CD14-positive monocyte (primary cell): ENCODE results near the gene TBC1D5. TPM values are rescaled to one million over a fixed set of nuclear protein-coding genes. Genes with fewer than 3 reads are reported as not detected.

ENCODE experiments used
- DNase-seq, 3 donors: peaks; one replicate each; pipeline ENCODE4 v3.0.0-alpha.2; 2011 to 2022
- H2AFZ ChIP-seq: 2 replicates; pipeline ENCODE4 v1.6.0; 2012; ENCODE audit warnings: mild to moderate bottlenecking, low read depth, low read length, inconsistent platforms; ENCODE audit not compliant: insufficient read depth, poor library complexity, severe bottlenecking
- H3K27ac ChIP-seq, 2 donors: 1 replicate in 1 of 2; 2 replicates in 1 of 2; pipeline ENCODE4 v1.5.1; 2012 to 2013; ENCODE audit warnings: low read length in 2 of 2, control low read depth in 1 of 2, inconsistent platforms in 1 of 2, low read depth in 1 of 2, mild to moderate bottlenecking in 1 of 2
- H3K27me3 ChIP-seq, 2 donors: one replicate each; pipeline versions ENCODE4 v1.6.0 to v1.6.1; 2011 to 2013; ENCODE audit warnings: low read length in 2 of 2; ENCODE audit not compliant: control insufficient read depth in 2 of 2, insufficient read depth in 2 of 2
- H3K36me3 ChIP-seq, 2 donors: replicated peaks in 1 of 2; 1 replicate in 1 of 2; 2 replicates in 1 of 2; pipeline versions ENCODE4 v1.5.1 to v1.6.1; 2012 to 2013; ENCODE audit warnings: low read length in 2 of 2, control low read depth in 1 of 2, inconsistent platforms in 1 of 2, mild to moderate bottlenecking in 1 of 2; ENCODE audit not compliant: insufficient read depth in 2 of 2, control insufficient read depth in 1 of 2
- H3K4me1 ChIP-seq, 2 donors: 1 replicate in 1 of 2; 2 replicates in 1 of 2; pipeline versions ENCODE4 v1.5.1 to v1.6.1; 2012 to 2013; ENCODE audit warnings: low read length in 2 of 2, control low read depth in 1 of 2, inconsistent platforms in 1 of 2, mild to moderate bottlenecking in 1 of 2, moderate library complexity in 1 of 2; ENCODE audit not compliant: insufficient read depth in 2 of 2, control insufficient read depth in 1 of 2
- H3K4me2 ChIP-seq: replicated peaks from 2 replicates; pipeline ENCODE3; 2012; ENCODE audit warnings: low read length, moderate library complexity, mild to moderate bottlenecking; ENCODE audit not compliant: poor library complexity, severe bottlenecking; ENCODE audit errors: extremely low read depth
- H3K4me3 ChIP-seq, 3 experiments: fragments of 200-600 bp in 1 of 3; sonication (generic) in 1 of 3; replicated peaks in 1 of 3; 1 replicate in 2 of 3; 2 replicates in 1 of 3; pipeline ENCODE4 v1.5.1; 2011 to 2013; ENCODE audit warnings: low read length in 3 of 3, mild to moderate bottlenecking in 3 of 3, control low read depth in 2 of 3, low read depth in 2 of 3, inconsistent platforms in 1 of 3, moderate library complexity in 1 of 3
- H3K79me2 ChIP-seq: 2 replicates; pipeline ENCODE4 v1.6.0; 2012; ENCODE audit warnings: mild to moderate bottlenecking, control low read depth, inconsistent platforms, low read length, moderate library complexity; ENCODE audit not compliant: insufficient read depth
- H3K9ac ChIP-seq: 2 replicates; pipeline ENCODE4 v1.6.0; 2017; ENCODE audit warnings: low read length, mild to moderate bottlenecking; ENCODE audit not compliant: insufficient read depth, poor library complexity, severe bottlenecking
- H3K9me3 ChIP-seq, 2 donors: replicated peaks in 1 of 2; 1 replicate in 1 of 2; 2 replicates in 1 of 2; pipeline versions ENCODE4 v1.5.1 to v1.6.1; 2012 to 2013; ENCODE audit warnings: low read length in 2 of 2, control low read depth in 1 of 2; ENCODE audit not compliant: control insufficient read depth in 1 of 2, insufficient read depth in 1 of 2
- H4K20me1 ChIP-seq: 2 replicates; pipeline ENCODE4 v1.6.0; 2012; ENCODE audit warnings: mild to moderate bottlenecking, low read length, control low read depth, moderate library complexity; ENCODE audit not compliant: insufficient read depth
- H3K27ac Mint-ChIP-seq, 7 donors: one replicate each; pipeline ENCODE4 v1.8.0; 2020; ENCODE audit warnings: mild to moderate bottlenecking in 7 of 7, mixed read lengths in 7 of 7, moderate library complexity in 6 of 7, inconsistent platforms in 2 of 7
- H3K27me3 Mint-ChIP-seq, 3 donors: one replicate each; pipeline ENCODE4 v1.8.0; 2021 to 2022; ENCODE audit warnings: low read depth in 3 of 3, mild to moderate bottlenecking in 3 of 3, mixed read lengths in 3 of 3, moderate library complexity in 3 of 3, inconsistent platforms in 1 of 3
- H3K36me3 Mint-ChIP-seq, 2 donors: one replicate each; pipeline ENCODE4 v1.8.0; 2020; ENCODE audit warnings: mixed read lengths in 2 of 2, inconsistent platforms in 1 of 2, mild to moderate bottlenecking in 1 of 2
- H3K4me1 Mint-ChIP-seq: one replicate; pipeline ENCODE4 v1.8.0; 2020; ENCODE audit warnings: mild to moderate bottlenecking, mixed read lengths
- H3K4me3 Mint-ChIP-seq, 2 donors: one replicate each; pipeline ENCODE4 v1.8.0; 2020; ENCODE audit warnings: mild to moderate bottlenecking in 2 of 2, mixed read lengths in 2 of 2, moderate library complexity in 1 of 2
- H3K9me3 Mint-ChIP-seq, 7 donors: one replicate each; pipeline ENCODE4 v1.8.0; 2020 to 2022; ENCODE audit warnings: mixed read lengths in 7 of 7, mild to moderate bottlenecking in 6 of 7, moderate library complexity in 6 of 7, inconsistent platforms in 2 of 7
- CTCF ChIP-seq: fragments of 200-600 bp; IDR thresholded peaks from one replicate; pipeline ENCODE4 v1.8.0; 2022; ENCODE audit warnings: antibody characterized with exemption, mild to moderate bottlenecking
- WGBS: methylation state at CpG from one replicate; pipeline ENCODE4 v1.1.5; 2013; ENCODE audit warnings: missing lambda C conversion rate; ENCODE audit not compliant: insufficient coverage; 5-methylcytosine and 5-hydroxymethylcytosine counted together
- intact Hi-C, 2 donors: fragments of 100-400 bp; cut with micrococcal nuclease; formaldehyde crosslinking; loops; one replicate each; pipeline versions ENCODE4 v1.15.0 to v1.15.1; 2023
- polyA plus RNA-seq, 3 donors: library from polyadenylated mRNA; depleted of rRNA in 1 of 3; unstranded in 2 of 3; stranded (reverse) in 1 of 3; fragments of 300-500 nt in 2 of 3; fragments of >200 nt in 1 of 3; fragmentation: Illumina TruSeq in 2 of 3; gene quantifications; 1 replicate in 2 of 3; 2 replicates in 1 of 3; pipeline ENCODE4 v1.2.3, GENCODE V29; 2012 to 2021

The TBC1D5 gene
- polyA plus RNA-seq, 3 donors = 17.6 to 35.3 (median 21.0) TPM

DNA sequence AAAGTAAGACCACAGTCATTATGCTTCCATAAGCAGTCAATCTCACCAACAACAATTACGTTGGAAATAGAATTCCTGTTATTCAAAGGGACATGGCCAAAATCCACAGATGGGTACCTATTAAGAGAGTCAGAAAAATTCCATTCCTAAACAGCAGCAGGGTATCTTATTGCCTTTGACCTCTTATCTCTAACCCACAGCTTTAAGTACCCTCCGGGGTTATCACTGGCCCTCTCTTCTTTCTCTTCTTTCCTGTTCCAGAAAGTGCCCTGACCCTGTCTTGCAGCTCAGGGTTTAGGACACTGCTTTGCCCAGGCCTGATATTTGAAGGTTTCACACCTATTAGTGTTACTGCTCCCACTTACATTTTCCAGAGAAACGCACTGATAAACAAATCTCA, 428.7 kb downstream of the TBC1D5 start:
- intact Hi-C loops = no loop called here
- H3K9me3 ChIP-seq = no peaks in the 10 kb centered on the region
- no peak overlapping the region for H3K9ac ChIP-seq
- Mint-ChIP-seq H3K4me1 (no peaks in the 10 kb centered on the region), H3K36me3 (peaks cover 0 to 5% of the 10 kb centered on the region in 2 donors), H3K4me3 (no peak overlapping the region), H3K27ac (no peak overlapping the region), H3K27me3 (peaks cover 0 to 2% (median 0%) of the 10 kb centered on the region in 3 donors), H3K9me3 (peaks cover 0 to 2% (median 0%) of the 10 kb centered on the region in 7 donors)
- H3K4me1 ChIP-seq = no peaks in the 10 kb centered on the region
- H2AFZ ChIP-seq = no peak overlapping the region
- no peaks in the 10 kb centered on the region for H3K27me3 ChIP-seq
- no peak for TF ChIP-seq CTCF
- no peak overlapping the region for H3K4me2 ChIP-seq
- no peak overlapping the region for H3K27ac ChIP-seq
- peaks cover 0 to 5% of the 10 kb centered on the region in 2 donors for H3K36me3 ChIP-seq
- H3K4me3 ChIP-seq = no peak overlapping the region
- H3K79me2 ChIP-seq = no peaks in the 10 kb centered on the region
- no peaks in the 10 kb centered on the region for H4K20me1 ChIP-seq
- DNase-seq = no peak
- 70% methylated on average over 1 of the region's 3 CpGs for WGBS

DNA sequence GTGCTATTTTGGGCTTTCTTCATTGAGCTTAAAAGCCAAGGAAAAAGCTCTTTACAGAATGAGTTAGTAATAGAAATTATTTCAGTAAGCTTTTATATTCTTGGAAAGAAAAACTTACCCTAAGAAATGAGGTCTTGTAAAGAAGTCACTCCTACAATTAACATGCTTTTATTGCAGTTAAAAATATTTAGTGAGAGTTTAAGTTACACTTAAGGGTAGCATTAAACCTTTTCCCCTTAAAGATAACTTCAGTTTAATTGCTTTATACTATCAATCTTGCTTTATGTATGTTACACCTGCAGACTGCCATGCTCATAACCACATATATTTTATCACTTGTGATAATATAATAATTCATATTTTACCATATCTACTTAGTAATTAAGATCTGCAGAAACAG, 431.4 kb downstream of the TBC1D5 start:
- H3K4me1 ChIP-seq = no peaks in the 10 kb centered on the region
- H3K9ac ChIP-seq = no peak overlapping the region
- H3K27me3 ChIP-seq = no peaks in the 10 kb centered on the region
- H3K79me2 ChIP-seq = no peaks in the 10 kb centered on the region
- no peak for DNase-seq
- H3K27ac ChIP-seq = no peak overlapping the region
- H3K36me3 ChIP-seq = peaks cover 7 to 14% of the 10 kb centered on the region in 2 donors
- intact Hi-C loops = no loop called here
- no peak overlapping the region for H3K4me2 ChIP-seq
- no peaks in the 10 kb centered on the region for H3K9me3 ChIP-seq
- no peaks in the 10 kb centered on the region for H4K20me1 ChIP-seq
- TF ChIP-seq CTCF = no peak
- no peak overlapping the region for H3K27ac Mint-ChIP-seq
- H3K4me1 Mint-ChIP-seq = no peaks in the 10 kb centered on the region
- peaks cover 0 to 2% (median 0%) of the 10 kb centered on the region in 3 donors for H3K27me3 Mint-ChIP-seq
- H2AFZ ChIP-seq = no peak overlapping the region
- H3K9me3 Mint-ChIP-seq = no peaks in the 10 kb centered on the region
- no peak overlapping the region for H3K4me3 ChIP-seq
- no peak overlapping the region for H3K4me3 Mint-ChIP-seq
- peaks cover 13 to 18% of the 10 kb centered on the region in 2 donors for H3K36me3 Mint-ChIP-seq
